Activated T-cell treated with anti-CD3 and anti-CD28 coated beads, Interleukin-2, amount 50 U/mL, for 4 hours (primary cell): ENCODE data around the gene SCN3B. TPM values are rescaled to one million over a fixed set of nuclear protein-coding genes. Genes with fewer than 3 reads are reported as not detected.
"Not testable (repeated sequence)": the region's sequence is repeated elsewhere in the genome, so short reads cannot be mapped to it uniquely, and the experiment has no call there.

ENCODE experiments used
- ATAC-seq, 2 donors: fragments of 200-7000 bp; cut with Tn5 transposase; one replicate each; pipeline ENCODE4 v1.10.0; 2021
- DNase-seq: peaks from one replicate; pipeline ENCODE4 v3.0.0-alpha.2; 2020
- H3K27me3 Mint-ChIP-seq: one replicate; pipeline ENCODE4 v1.8.0; 2021; ENCODE audit warnings: low read depth, mixed read lengths
- H3K36me3 Mint-ChIP-seq: one replicate; pipeline ENCODE4 v1.8.0; 2022; ENCODE audit warnings: mixed read lengths; ENCODE audit not compliant: insufficient read depth
- H3K4me1 Mint-ChIP-seq: one replicate; pipeline ENCODE4 v1.8.0; 2021; ENCODE audit warnings: low read depth, mixed read lengths
- H3K4me3 Mint-ChIP-seq: one replicate; pipeline ENCODE4 v1.8.0; 2021; ENCODE audit warnings: mild to moderate bottlenecking, moderate library complexity, mixed read lengths
- H3K9me3 Mint-ChIP-seq: one replicate; pipeline ENCODE4 v1.8.0; 2021; ENCODE audit warnings: mixed read lengths
- total RNA-seq, 3 donors: library from RNA; stranded (reverse); gene quantifications; one replicate each; pipeline ENCODE4 v1.2.1, GENCODE V29; 2021

The SCN3B gene
- total RNA-seq, 3 donors from 2014 or later: not detected

GRCh38 chr11:123678246-123678645 lies 23.8 kb upstream of the SCN3B start:
- no peak overlapping the region for H3K4me3 Mint-ChIP-seq
- ATAC-seq (no peak), DNase-seq (no peak)
- no peaks in the 10 kb centered on the region for H3K9me3 Mint-ChIP-seq
- H3K4me1 Mint-ChIP-seq: peaks cover 10% of the 10 kb centered on the region
- peaks cover 5% of the 10 kb centered on the region for H3K27me3 Mint-ChIP-seq
- H3K36me3 Mint-ChIP-seq: no peaks in the 10 kb centered on the region

- ATAC-seq (no peak), DNase-seq (no peak)
- Mint-ChIP-seq H3K4me3 (no peak overlapping the region), H3K36me3 (no peaks in the 10 kb centered on the region), H3K9me3 (no peaks in the 10 kb centered on the region), H3K27me3 (peaks cover 5% of the 10 kb centered on the region), H3K4me1 (peaks cover 10% of the 10 kb centered on the region)
Observed at GRCh38 chr11:123677510-123677909, 23.1 kb upstream of the SCN3B start.

GRCh38 chr11:123674297-123674696 lies 19.9 kb upstream of the SCN3B start:
- Mint-ChIP-seq H3K9me3 (no peaks in the 10 kb centered on the region), H3K4me3 (no peak overlapping the region), H3K36me3 (no peaks in the 10 kb centered on the region), H3K4me1 (no peaks in the 10 kb centered on the region), H3K27me3 (peaks cover 3% of the 10 kb centered on the region)
- DNase-seq (no peak), ATAC-seq (no peak)

GRCh38 chr11:123672568-123672967 lies 18.1 kb upstream of the SCN3B start:
- no peaks in the 10 kb centered on the region for H3K36me3 Mint-ChIP-seq
- DNase-seq: no peak
- no peaks in the 10 kb centered on the region for H3K9me3 Mint-ChIP-seq
- no peaks in the 10 kb centered on the region for H3K4me1 Mint-ChIP-seq
- no peak for ATAC-seq
- H3K27me3 Mint-ChIP-seq: peaks cover 3% of the 10 kb centered on the region
- no peak overlapping the region for H3K4me3 Mint-ChIP-seq

- DNase-seq: no peak
- Mint-ChIP-seq H3K4me1 (no peaks in the 10 kb centered on the region), H3K27me3 (peaks cover 3% of the 10 kb centered on the region), H3K9me3 (no peaks in the 10 kb centered on the region), H3K4me3 (no peak overlapping the region), H3K36me3 (no peaks in the 10 kb centered on the region)
- ATAC-seq: no peak
Observed at GRCh38 chr11:123671534-123671933, 17.1 kb upstream of the SCN3B start.

GRCh38 chr11:123670081-123670480 lies 15.7 kb upstream of the SCN3B start:
- Mint-ChIP-seq H3K4me3 (no peak overlapping the region), H3K36me3 (no peaks in the 10 kb centered on the region), H3K9me3 (no peaks in the 10 kb centered on the region), H3K27me3 (no peaks in the 10 kb centered on the region), H3K4me1 (no peaks in the 10 kb centered on the region)
- no peak for ATAC-seq
- DNase-seq: no peak

GRCh38 chr11:123665306-123665705 lies 10.9 kb upstream of the SCN3B start:
- no peaks in the 10 kb centered on the region for H3K36me3 Mint-ChIP-seq
- H3K4me1 Mint-ChIP-seq: peaks cover 3% of the 10 kb centered on the region
- ATAC-seq (no peak), DNase-seq (no peak)
- H3K9me3 Mint-ChIP-seq: no peaks in the 10 kb centered on the region
- no peak overlapping the region for H3K4me3 Mint-ChIP-seq
- peaks cover 4% of the 10 kb centered on the region for H3K27me3 Mint-ChIP-seq

- DNase-seq, H3K4me3 Mint-ChIP-seq, H3K36me3 Mint-ChIP-seq: not testable (repeated sequence)
- H3K9me3 Mint-ChIP-seq: peaks cover 19% of the 10 kb centered on the region
- peaks cover 23% of the 10 kb centered on the region for H3K4me1 Mint-ChIP-seq
- peak; percentile 40 to 67 for ATAC-seq
- peaks cover 15% of the 10 kb centered on the region for H3K27me3 Mint-ChIP-seq
Observed at GRCh38 chr11:123659965-123660364, 5.5 kb upstream of the SCN3B start.

- Mint-ChIP-seq H3K9me3 (peaks cover 19% of the 10 kb centered on the region), H3K4me3 (no peak overlapping the region), H3K27me3 (peaks cover 18% of the 10 kb centered on the region), H3K4me1 (peaks cover 26% of the 10 kb centered on the region), H3K36me3 (peaks cover 2% of the 10 kb centered on the region)
- DNase-seq: no peak
- ATAC-seq: no peak
Observed at GRCh38 chr11:123659311-123659710, 4.9 kb upstream of the SCN3B start.

- peak overlapping the region; percentile 62 for H3K4me3 Mint-ChIP-seq
- ATAC-seq: peak; percentile 67 to 74
- H3K36me3 Mint-ChIP-seq: peaks cover 2% of the 10 kb centered on the region
- peaks cover 15% of the 10 kb centered on the region for H3K4me1 Mint-ChIP-seq
- peaks cover 49% of the 10 kb centered on the region for H3K27me3 Mint-ChIP-seq
- peaks cover 6% of the 10 kb centered on the region for H3K9me3 Mint-ChIP-seq
- DNase-seq: no peak
Observed at GRCh38 chr11:123653827-123654565, 428 bp downstream of the SCN3B start.

GRCh38 chr11:123653483-123653826 lies 969 bp downstream of the SCN3B start:
- DNase-seq (no peak), ATAC-seq (no peak)
- Mint-ChIP-seq H3K4me1 (peaks cover 10% of the 10 kb centered on the region), H3K4me3 (peak overlapping the region; percentile 62), H3K27me3 (peaks cover 49% of the 10 kb centered on the region), H3K36me3 (no peaks in the 10 kb centered on the region), H3K9me3 (peaks cover under 1% of the 10 kb centered on the region)

GRCh38 chr11:123652599-123652998 lies 1.8 kb downstream of the SCN3B start:
- DNase-seq: no peak
- peaks cover 9% of the 10 kb centered on the region for H3K4me1 Mint-ChIP-seq
- H3K4me3 Mint-ChIP-seq: no peak overlapping the region
- peaks cover 49% of the 10 kb centered on the region for H3K27me3 Mint-ChIP-seq
- H3K36me3 Mint-ChIP-seq: no peaks in the 10 kb centered on the region
- H3K9me3 Mint-ChIP-seq: no peaks in the 10 kb centered on the region
- ATAC-seq: no peak

GRCh38 chr11:123650901-123651300 lies 3.5 kb downstream of the SCN3B start:
- no peaks in the 10 kb centered on the region for H3K9me3 Mint-ChIP-seq
- peaks cover 9% of the 10 kb centered on the region for H3K4me1 Mint-ChIP-seq
- no peak overlapping the region for H3K4me3 Mint-ChIP-seq
- ATAC-seq: no peak
- H3K27me3 Mint-ChIP-seq: peaks cover 53% of the 10 kb centered on the region
- DNase-seq: no peak
- no peaks in the 10 kb centered on the region for H3K36me3 Mint-ChIP-seq

GRCh38 chr11:123645286-123645975 lies 9.0 kb downstream of the SCN3B start:
- Mint-ChIP-seq H3K4me3 (no peak overlapping the region), H3K36me3 (no peaks in the 10 kb centered on the region)
- no peak for ATAC-seq

GRCh38 chr11:123642435-123642834 lies 12.0 kb downstream of the SCN3B start:
- Mint-ChIP-seq H3K36me3 (no peaks in the 10 kb centered on the region), H3K4me3 (no peak overlapping the region), H3K27me3 (peaks cover 34% of the 10 kb centered on the region), H3K9me3 (no peaks in the 10 kb centered on the region), H3K4me1 (peaks cover 2% of the 10 kb centered on the region)
- DNase-seq: no peak
- ATAC-seq: no peak

More at GRCh38 chr11:123645286-123645975, 9.0 kb downstream of the SCN3B start:
- Mint-ChIP-seq H3K9me3 (no peaks in the 10 kb centered on the region), H3K27me3 (peaks cover 27% of the 10 kb centered on the region), H3K4me1 (peaks cover 2% of the 10 kb centered on the region)
- no peak for DNase-seq
